ENCODE measurements around the gene PRICKLE2. TPM values are rescaled to one million over a fixed set of nuclear protein-coding genes. Genes with fewer than 3 reads are reported as not detected.

PRICKLE2 gene
- total and polyA plus RNA-seq, 2 donors (not counting 3 experiments of a cell fraction or from before 2014, with no cell fraction given) = 3.0 to 7.1 TPM

GRCh38 chr3:64046996-64047594 is 178.2 kb downstream of the PRICKLE2 start:
- Histone ChIP-seq H3K9ac (replicated peaks; ENCODE audit: extremely low read depth, insufficient read depth, low read length) (no peak overlapping the region), H3K4me1 (ENCODE audit: control insufficient read depth, extremely low read depth, insufficient read depth, low read length) (no peaks in the 10 kb centered on the region), H3K9me1 (replicated peaks; ENCODE audit: control insufficient read depth, extremely low read depth, insufficient read depth, low read length) (no peaks in the 10 kb centered on the region), H3K27ac (ENCODE audit: insufficient read depth, low read depth, low read length) (no peak overlapping the region), H3K27me3 (ENCODE audit: control insufficient read depth in 2 of 2, insufficient read depth in 2 of 2, low read length in 2 of 2) (peaks cover 7 to 12% of the 10 kb centered on the region in 2 experiments), H3K9me3 (replicated peaks; ENCODE audit: control insufficient read depth, insufficient read depth, low read length) (no peaks in the 10 kb centered on the region), H2AFZ (ENCODE audit: low read depth, low read length) (no peak overlapping the region), H3K79me2 (ENCODE audit: control insufficient read depth, insufficient read depth, low read length) (no peaks in the 10 kb centered on the region), H3K4me3 (replicated peaks in 1 of 3; ENCODE audit: insufficient read depth in 1 of 3, low read depth in 1 of 3, low read length in 3 of 3) (no peak overlapping the region), H3K36me3 (ENCODE audit: control insufficient read depth in 2 of 2, extremely low read depth in 1 of 2, insufficient read depth in 2 of 2, low read length in 2 of 2) (no peaks in the 10 kb centered on the region), H4K20me1 (replicated peaks; ENCODE audit: control insufficient read depth, extremely low read depth, insufficient read depth, low read length) (no peaks in the 10 kb centered on the region), H3K4me2 (ENCODE audit: insufficient read depth, low read length) (no peak overlapping the region)
- TF ChIP-seq FOS (IDR thresholded peaks at IDR 0.05; ENCODE audit: borderline replicate concordance, insufficient read depth, low read length) (no peak), MYC (IDR thresholded peaks at IDR 0.05; ENCODE audit: low read depth, low read length) (no peak), MAX (IDR thresholded peaks at IDR 0.05; ENCODE audit: insufficient read depth, insufficient read length) (no peak), EZH2 (IDR thresholded peaks at IDR 0.05; ENCODE audit: borderline replicate concordance, low read depth, low read length, severe bottlenecking) (no peak), GATA2 (IDR thresholded peaks at IDR 0.05; ENCODE audit: insufficient read depth, insufficient read length, low read depth, low read length) (no peak), POLR2A (IDR thresholded peaks at IDR 0.05; ENCODE audit: low read depth, low read length) (no peak), POLR2AphosphoS5 (IDR thresholded peaks at IDR 0.05; ENCODE audit: insufficient read depth, low read depth, low read length) (no peak), JUN (IDR thresholded peaks at IDR 0.05; ENCODE audit: borderline replicate concordance, insufficient read depth, insufficient read length, low read depth) (no peak)
- TF ChIP-seq, protein P1, sequence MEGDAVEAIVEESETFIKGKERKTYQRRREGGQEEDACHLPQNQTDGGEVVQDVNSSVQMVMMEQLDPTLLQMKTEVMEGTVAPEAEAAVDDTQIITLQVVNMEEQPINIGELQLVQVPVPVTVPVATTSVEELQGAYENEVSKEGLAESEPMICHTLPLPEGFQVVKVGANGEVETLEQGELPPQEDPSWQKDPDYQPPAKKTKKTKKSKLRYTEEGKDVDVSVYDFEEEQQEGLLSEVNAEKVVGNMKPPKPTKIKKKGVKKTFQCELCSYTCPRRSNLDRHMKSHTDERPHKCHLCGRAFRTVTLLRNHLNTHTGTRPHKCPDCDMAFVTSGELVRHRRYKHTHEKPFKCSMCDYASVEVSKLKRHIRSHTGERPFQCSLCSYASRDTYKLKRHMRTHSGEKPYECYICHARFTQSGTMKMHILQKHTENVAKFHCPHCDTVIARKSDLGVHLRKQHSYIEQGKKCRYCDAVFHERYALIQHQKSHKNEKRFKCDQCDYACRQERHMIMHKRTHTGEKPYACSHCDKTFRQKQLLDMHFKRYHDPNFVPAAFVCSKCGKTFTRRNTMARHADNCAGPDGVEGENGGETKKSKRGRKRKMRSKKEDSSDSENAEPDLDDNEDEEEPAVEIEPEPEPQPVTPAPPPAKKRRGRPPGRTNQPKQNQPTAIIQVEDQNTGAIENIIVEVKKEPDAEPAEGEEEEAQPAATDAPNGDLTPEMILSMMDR (IDR thresholded peaks at IDR 0.05; ENCODE audit: extremely low read depth in 1 of 2, insufficient read depth in 1 of 2, low read depth in 1 of 2, low read length in 2 of 2) = no peak
- FAIRE-seq = no peak
- BruUV-seq (replicated peaks) = no TSS peak
- ChIA-PET CTCF (no interaction called here), POLR2A (no interaction called here)
- DNase-seq (ENCODE audit: low read depth, low spot score) = no peak
- dilution Hi-C loops (cut with MboI; ENCODE audit: extremely low pct_ligation_motif_present, low sequenced_read_pairs) = loop anchor here (25.0 kb wide), 1 partner anchor 415 kb away; no protein-coding TSS in a partner anchor
- intact Hi-C loops (cut with micrococcal nuclease) = no loop called here
